Activated naive CD4-positive, alpha-beta T cell treated with Interleukin-2 at 50 U/mL for 16 hours (primary cell): ENCODE results near the gene CRYM.
"Not testable (repeated sequence)": the region's sequence is repeated elsewhere in the genome, so short reads cannot be mapped to it uniquely, and the experiment has no call there.

Experiments used
- DNase-seq: peaks from one replicate; pipeline ENCODE4 v3.0.0-alpha.2; 2020

The CRYM gene

GRCh38 chr16:21277045-21277926 lies 804 bp downstream of the CRYM start:
- no peak for DNase-seq

- no peak for DNase-seq
Observed at GRCh38 chr16:21276090-21276489, 2.0 kb downstream of the CRYM start.

GRCh38 chr16:21275529-21275928 lies 2.6 kb downstream of the CRYM start:
- DNase-seq = no peak

- DNase-seq = no peak
Observed at GRCh38 chr16:21274172-21274726, 3.8 kb downstream of the CRYM start.

- DNase-seq = not testable (repeated sequence)
Observed at GRCh38 chr16:21272763-21273162, 5.3 kb downstream of the CRYM start.

- DNase-seq = no peak
Observed at GRCh38 chr16:21272253-21272652, 5.8 kb downstream of the CRYM start.

GRCh38 chr16:21268236-21268635 lies 9.9 kb downstream of the CRYM start:
- DNase-seq = no peak

GRCh38 chr16:21267298-21267697 lies 10.8 kb downstream of the CRYM start:
- DNase-seq = no peak

- no peak for DNase-seq
Observed at GRCh38 chr16:21265104-21265837, 12.8 kb downstream of the CRYM start.

GRCh38 chr16:21264571-21265036 lies 13.5 kb downstream of the CRYM start:
- no peak for DNase-seq

GRCh38 chr16:21263640-21264570 lies 14.2 kb downstream of the CRYM start:
- no peak for DNase-seq

- no peak for DNase-seq
Observed at GRCh38 chr16:21262779-21263639, 15.1 kb downstream of the CRYM start.

GRCh38 chr16:21260870-21261791 lies 17.0 kb downstream of the CRYM start:
- no peak for DNase-seq

- no peak for DNase-seq
Observed at GRCh38 chr16:21257284-21257683, 20.8 kb downstream of the CRYM start.

GRCh38 chr16:21256636-21257035 lies 21.5 kb downstream of the CRYM start:
- DNase-seq = no peak

GRCh38 chr16:21253470-21253869 lies 24.6 kb downstream of the CRYM start:
- DNase-seq = no peak

GRCh38 chr16:21250072-21250923 lies 27.8 kb downstream of the CRYM start:
- DNase-seq = no peak

GRCh38 chr16:21248179-21248578 lies 29.9 kb downstream of the CRYM start:
- DNase-seq = not testable (repeated sequence)

GRCh38 chr16:21244518-21245215 lies 33.4 kb downstream of the CRYM start:
- DNase-seq = no peak
